Embryonic facial prominence (tissue), 1 donor: ENCODE data around the gene NABP2.

Experiments
- DNase-seq: peaks from one replicate; pipeline ENCODE4 v3.0.0-alpha.2; 2016; ENCODE audit errors: extremely low spot score

NABP2 gene

DNA sequence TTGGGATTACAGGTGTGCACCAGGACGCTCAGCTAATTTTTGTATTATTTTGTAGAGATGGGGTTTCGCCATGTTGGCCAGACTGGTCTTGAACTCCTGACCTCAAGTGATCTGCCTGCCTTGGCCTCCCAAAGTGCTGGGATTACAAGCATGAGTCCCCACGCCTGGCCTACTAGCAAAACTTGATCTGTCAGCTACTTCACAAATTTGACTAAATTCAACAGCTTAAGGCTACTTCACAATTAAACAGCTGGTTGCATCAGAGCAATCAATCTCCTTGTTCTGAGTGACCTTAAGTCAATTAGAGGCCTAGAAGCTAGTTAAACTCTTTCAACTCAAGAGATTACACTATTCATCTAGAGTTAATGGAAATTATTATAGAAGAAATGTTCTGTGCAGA is 54.8 kb downstream of the NABP2 start:
- DNase-seq = no peak
